HFF-Myc (cell line): ENCODE measurements around the gene SF1.

Experiments used
- DNase-seq: peaks from one replicate; pipeline ENCODE4 v3.0.0-alpha.2; 2011; ENCODE audit warnings: low read depth; ENCODE audit errors: extremely low read depth
- H3K4me3 ChIP-seq: replicated peaks from 2 replicates; pipeline ENCODE4 v1.5.1; 2011; ENCODE audit warnings: low read depth, mild to moderate bottlenecking, control low read depth, low read length
- CTCF ChIP-seq: IDR thresholded peaks from 2 replicates; pipeline ENCODE4 v1.5.1; 2012; ENCODE audit warnings: mild to moderate bottlenecking, low read depth, low read length, control low read depth; ENCODE audit errors: missing control alignments

Gene SF1

GRCh38 chr11:64804346-64805210 is 26.2 kb upstream of the SF1 start:
- no peak for DNase-seq
- TF ChIP-seq CTCF: no peak
- no peak overlapping the region; the same call in 1 of the 2 replicates for H3K4me3 ChIP-seq

- peak overlapping the region; percentile 57 for H3K4me3 ChIP-seq
Measured at GRCh38 chr11:64803846-64804345, 25.6 kb upstream of the SF1 start.

GRCh38 chr11:64803158-64803845 is 25.0 kb upstream of the SF1 start, which contains the start of gene MAP4K2:
Gene MAP4K2, minus strand, starts transcription at chr11:64803214. Its CDS starts 65 bp downstream, at chr11:64803149.
- peak; percentile 29 for TF ChIP-seq CTCF
- H3K4me3 ChIP-seq: peak within 1 kb of the TSS; percentile 57
- peak; percentile 44 for DNase-seq

More at GRCh38 chr11:64803846-64804345, 25.6 kb upstream of the SF1 start:
- TF ChIP-seq CTCF: no peak
- no peak for DNase-seq

- DNase-seq: no peak
- TF ChIP-seq CTCF: no peak
- H3K4me3 ChIP-seq: peak overlapping the region; percentile 42
Measured at GRCh38 chr11:64802370-64803157, 24.2 kb upstream of the SF1 start.

- peak overlapping the region; percentile 42 for H3K4me3 ChIP-seq
- no peak for DNase-seq
- no peak for TF ChIP-seq CTCF
Measured at GRCh38 chr11:64801561-64802369, 23.4 kb upstream of the SF1 start.

GRCh38 chr11:64801158-64801464 is 22.8 kb upstream of the SF1 start:
- H3K4me3 ChIP-seq: no peak overlapping the region
- DNase-seq: no peak

More at GRCh38 chr11:64801158-64801464, 22.8 kb upstream of the SF1 start:
- no peak for TF ChIP-seq CTCF
